NT2/D1 (cell line): Measurements from ENCODE around the gene C1QC.

Source experiments
- SUZ12 ChIP-seq: IDR thresholded peaks from 2 replicates; pipeline ENCODE4 v1.6.1; 2011; ENCODE audit not compliant: insufficient read length, insufficient read depth; ENCODE audit errors: extremely low read depth
- YY1 ChIP-seq: IDR thresholded peaks from 2 replicates; pipeline ENCODE4 v1.6.1; 2011; ENCODE audit not compliant: insufficient read length, insufficient read depth

GRCh38 chr1:22681556-22682276 lies 38.3 kb downstream of the C1QC start:
- TF ChIP-seq SUZ12, result no peak
- no peak for TF ChIP-seq YY1
